PC-3 (cell line): Measurements from ENCODE around the gene KLF5.

Experiments
- EZH2 ChIP-seq: fragments of 300-600 bp; sonication (generic); IDR thresholded peaks from one replicate; pipeline ENCODE4 v1.6.1; 2017; ENCODE audit warnings: antibody characterized with exemption, mild to moderate bottlenecking, low read length; ENCODE audit not compliant: unreplicated experiment
- EZH2phosphoT487 ChIP-seq: fragments of 300-600 bp; sonication (generic); IDR thresholded peaks from 2 replicates; pipeline ENCODE4 v1.6.1; 2018; ENCODE audit warnings: mild to moderate bottlenecking, antibody characterized with exemption, low read length, borderline replicate concordance
- TF ChIP-seq, protein P1 (sequence below): fragments of 300-600 bp; sonication (generic); conservative IDR thresholded peaks from 2 replicates; pipeline ENCODE4 v1.5.1; 2017; ENCODE audit warnings: antibody characterized with exemption, low read depth, mild to moderate bottlenecking, low read length

DNA sequence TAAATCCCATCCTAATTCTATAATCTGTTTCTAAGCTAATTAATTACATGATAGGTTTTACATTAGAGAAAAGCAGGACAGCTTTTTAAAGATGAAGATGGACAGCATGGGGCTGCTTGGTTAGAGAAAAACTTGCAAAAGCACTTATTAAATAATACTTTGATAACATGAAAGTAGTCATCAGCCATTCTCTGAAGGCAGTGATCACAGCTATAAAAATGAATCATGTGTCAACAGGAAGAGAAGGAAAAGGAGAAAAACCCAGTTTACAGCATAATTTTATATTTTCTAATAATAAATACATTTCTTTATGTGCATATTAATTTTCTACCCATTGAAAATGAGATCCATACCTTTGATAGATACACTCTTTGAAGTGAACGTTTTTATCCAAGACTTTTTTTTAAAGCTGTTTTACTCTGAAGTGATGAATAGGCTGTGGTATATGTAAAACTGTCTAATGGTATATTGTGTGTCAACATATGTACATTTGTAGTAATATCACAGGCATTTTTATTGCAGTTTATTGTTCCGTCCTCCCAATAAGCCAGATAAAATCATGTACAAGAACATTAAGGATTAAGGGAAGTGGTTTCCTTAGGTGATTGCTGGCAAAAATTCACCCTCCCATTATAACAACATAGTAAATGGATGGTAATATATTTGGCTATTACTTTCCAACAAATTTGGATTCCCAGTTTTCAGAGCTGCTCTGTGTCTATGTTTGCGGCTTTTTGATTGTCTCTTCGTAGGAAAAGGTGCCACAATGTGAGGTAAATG, 1.3 kb upstream of the KLF5 start:
- TF ChIP-seq, protein P1, sequence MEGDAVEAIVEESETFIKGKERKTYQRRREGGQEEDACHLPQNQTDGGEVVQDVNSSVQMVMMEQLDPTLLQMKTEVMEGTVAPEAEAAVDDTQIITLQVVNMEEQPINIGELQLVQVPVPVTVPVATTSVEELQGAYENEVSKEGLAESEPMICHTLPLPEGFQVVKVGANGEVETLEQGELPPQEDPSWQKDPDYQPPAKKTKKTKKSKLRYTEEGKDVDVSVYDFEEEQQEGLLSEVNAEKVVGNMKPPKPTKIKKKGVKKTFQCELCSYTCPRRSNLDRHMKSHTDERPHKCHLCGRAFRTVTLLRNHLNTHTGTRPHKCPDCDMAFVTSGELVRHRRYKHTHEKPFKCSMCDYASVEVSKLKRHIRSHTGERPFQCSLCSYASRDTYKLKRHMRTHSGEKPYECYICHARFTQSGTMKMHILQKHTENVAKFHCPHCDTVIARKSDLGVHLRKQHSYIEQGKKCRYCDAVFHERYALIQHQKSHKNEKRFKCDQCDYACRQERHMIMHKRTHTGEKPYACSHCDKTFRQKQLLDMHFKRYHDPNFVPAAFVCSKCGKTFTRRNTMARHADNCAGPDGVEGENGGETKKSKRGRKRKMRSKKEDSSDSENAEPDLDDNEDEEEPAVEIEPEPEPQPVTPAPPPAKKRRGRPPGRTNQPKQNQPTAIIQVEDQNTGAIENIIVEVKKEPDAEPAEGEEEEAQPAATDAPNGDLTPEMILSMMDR: no peak
- TF ChIP-seq EZH2 (no peak), EZH2phosphoT487 (no peak)
